Measurements from ENCODE around the gene CTRL. TPM values are rescaled to one million over a fixed set of nuclear protein-coding genes. Genes with fewer than 3 reads are reported as not detected.

The CTRL gene
- total and polyA plus RNA-seq, 4 donors = 0.09 to 5.0 (median 0.30) TPM

DNA sequence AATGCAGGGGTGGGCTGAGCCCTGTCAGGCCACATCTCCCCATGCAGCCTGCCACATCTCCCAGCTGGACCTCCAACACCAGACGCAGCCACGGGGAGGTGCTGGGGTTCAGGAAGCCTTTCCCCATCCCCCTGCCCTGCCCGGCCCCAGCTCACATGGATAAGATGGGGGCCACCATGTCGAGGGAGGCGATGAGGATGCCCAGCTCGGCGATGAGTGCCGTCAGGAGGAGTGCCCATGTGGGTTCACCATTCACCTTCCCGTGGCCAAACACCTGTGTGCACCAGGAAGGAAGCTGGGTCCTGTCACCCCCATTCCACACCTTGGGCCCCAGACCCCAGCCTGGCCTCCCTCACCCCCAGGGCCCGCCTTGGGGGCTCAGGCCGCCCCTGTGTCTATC, 18.0 kb upstream of the CTRL start:
- TF ChIP-seq ATF3 (IDR thresholded peaks at IDR 0.05) (no peak), FOXA2 (IDR thresholded peaks at IDR 0.05) (no peak), JUND (IDR thresholded peaks at IDR 0.05) (no peak), NR2F2 (IDR thresholded peaks at IDR 0.05) (no peak), TAF1 (conservative IDR thresholded peaks at IDR 0.05) (no peak), RAD21 (IDR thresholded peaks at IDR 0.05) (no peak), REST (IDR thresholded peaks at IDR 0.05) (no peak), EGR1 (IDR thresholded peaks at IDR 0.05; ENCODE audit: low read depth in 2 of 2) (no peak), SP1 (IDR thresholded peaks at IDR 0.05) (no peak), HNF4A (conservative IDR thresholded peaks at IDR 0.05) (no peak), HNF4G (IDR thresholded peaks at IDR 0.05) (no peak)
- TF ChIP-seq, protein P1, sequence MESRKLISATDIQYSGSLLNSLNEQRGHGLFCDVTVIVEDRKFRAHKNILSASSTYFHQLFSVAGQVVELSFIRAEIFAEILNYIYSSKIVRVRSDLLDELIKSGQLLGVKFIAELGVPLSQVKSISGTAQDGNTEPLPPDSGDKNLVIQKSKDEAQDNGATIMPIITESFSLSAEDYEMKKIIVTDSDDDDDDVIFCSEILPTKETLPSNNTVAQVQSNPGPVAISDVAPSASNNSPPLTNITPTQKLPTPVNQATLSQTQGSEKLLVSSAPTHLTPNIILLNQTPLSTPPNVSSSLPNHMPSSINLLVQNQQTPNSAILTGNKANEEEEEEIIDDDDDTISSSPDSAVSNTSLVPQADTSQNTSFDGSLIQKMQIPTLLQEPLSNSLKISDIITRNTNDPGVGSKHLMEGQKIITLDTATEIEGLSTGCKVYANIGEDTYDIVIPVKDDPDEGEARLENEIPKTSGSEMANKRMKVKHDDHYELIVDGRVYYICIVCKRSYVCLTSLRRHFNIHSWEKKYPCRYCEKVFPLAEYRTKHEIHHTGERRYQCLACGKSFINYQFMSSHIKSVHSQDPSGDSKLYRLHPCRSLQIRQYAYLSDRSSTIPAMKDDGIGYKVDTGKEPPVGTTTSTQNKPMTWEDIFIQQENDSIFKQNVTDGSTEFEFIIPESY (IDR thresholded peaks at IDR 0.05) = no peak
- TF ChIP-seq, protein P2, sequence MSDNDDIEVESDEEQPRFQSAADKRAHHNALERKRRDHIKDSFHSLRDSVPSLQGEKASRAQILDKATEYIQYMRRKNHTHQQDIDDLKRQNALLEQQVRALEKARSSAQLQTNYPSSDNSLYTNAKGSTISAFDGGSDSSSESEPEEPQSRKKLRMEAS (IDR thresholded peaks at IDR 0.05) = no peak
- H3K36me3 ChIP-seq (ENCODE audit: control insufficient read depth in 4 of 4, insufficient read depth in 3 of 4, low read depth in 1 of 4, low read length in 3 of 4) = peaks cover 12 to 65% (median 24%) of the 10 kb centered on the region in 4 donors
- peaks cover 7 to 29% (median 23%) of the 10 kb centered on the region in 4 donors for H3K4me1 ChIP-seq (ENCODE audit: control insufficient read depth in 4 of 4, insufficient read depth in 4 of 4, low read length in 3 of 4)
- WGBS = 94% methylated on average over 11 of the region's 11 CpGs
- no peaks in the 10 kb centered on the region for H3K27me3 ChIP-seq (ENCODE audit: control insufficient read depth in 4 of 4, insufficient read depth in 4 of 4, low read length in 3 of 4)
- H3K9me3 ChIP-seq (ENCODE audit: control insufficient read depth in 4 of 4, low read length in 3 of 4) = no peaks in the 10 kb centered on the region
- no peak for DNase-seq (ENCODE audit: low spot score)
- no peak overlapping the region for H3K9ac ChIP-seq (ENCODE audit: low read depth in 1 of 2, low read length in 2 of 2)
- H3K4me3 ChIP-seq (ENCODE audit: low read depth in 1 of 3, low read length in 3 of 3) = no peak overlapping the region
- H3K27ac ChIP-seq (ENCODE audit: low read depth in 1 of 2, low read length in 2 of 2) = no peak overlapping the region

GRCh38 chr16:67948015-67948414, 16.4 kb upstream of the CTRL start:
- no peak overlapping the region for H3K9ac ChIP-seq (ENCODE audit: low read depth in 1 of 2, low read length in 2 of 2)
- H3K36me3 ChIP-seq (ENCODE audit: control insufficient read depth in 4 of 4, insufficient read depth in 3 of 4, low read depth in 1 of 4, low read length in 3 of 4) = peaks cover 12 to 65% (median 24%) of the 10 kb centered on the region in 4 donors
- no peak for DNase-seq (ENCODE audit: low spot score)
- H3K4me1 ChIP-seq (ENCODE audit: control insufficient read depth in 4 of 4, insufficient read depth in 4 of 4, low read length in 3 of 4) = peaks cover 4 to 32% (median 20%) of the 10 kb centered on the region in 4 donors
- no peak overlapping the region for H3K27ac ChIP-seq (ENCODE audit: low read depth in 1 of 2, low read length in 2 of 2)
- no peaks in the 10 kb centered on the region for H3K9me3 ChIP-seq (ENCODE audit: control insufficient read depth in 4 of 4, low read length in 3 of 4)
- no peak overlapping the region for H3K4me3 ChIP-seq (ENCODE audit: low read depth in 1 of 3, low read length in 3 of 3)
- 88% methylated on average over 15 of the region's 15 CpGs for WGBS
- no peak for TF ChIP-seq HNF4A (conservative IDR thresholded peaks at IDR 0.05)
- TF ChIP-seq, protein P1 (IDR thresholded peaks at IDR 0.05) = no peak
- no peak for TF ChIP-seq FOXA2 (IDR thresholded peaks at IDR 0.05)
- TF ChIP-seq EGR1 (IDR thresholded peaks at IDR 0.05; ENCODE audit: low read depth in 2 of 2) = no peak
- TF ChIP-seq GABPA (IDR thresholded peaks at IDR 0.05 in 1 of 2, conservative IDR thresholded peaks at IDR 0.05 in 1 of 2) = no peak
- no peak for TF ChIP-seq JUND (IDR thresholded peaks at IDR 0.05)
- TF ChIP-seq RXRA (IDR thresholded peaks at IDR 0.05) = no peak
- no peak for TF ChIP-seq ATF3 (IDR thresholded peaks at IDR 0.05)
- no peak for TF ChIP-seq FOXA1 (IDR thresholded peaks at IDR 0.05)
- no peak for TF ChIP-seq SP1 (IDR thresholded peaks at IDR 0.05)
- no peak for TF ChIP-seq REST (IDR thresholded peaks at IDR 0.05)
- TF ChIP-seq CTCF (IDR thresholded peaks at IDR 0.05; ENCODE audit: low read depth, low read length, missing input control) = no peak
- no peaks in the 10 kb centered on the region for H3K27me3 ChIP-seq (ENCODE audit: control insufficient read depth in 4 of 4, insufficient read depth in 4 of 4, low read length in 3 of 4)
